ENCODE results near the gene TCOF1. TPM values are rescaled to one million over a fixed set of nuclear protein-coding genes. Genes with fewer than 3 reads are reported as not detected.

The TCOF1 gene
- total and polyA plus RNA-seq, 8 donors: 21.8 to 42.6 (median 31.1) TPM

DNA sequence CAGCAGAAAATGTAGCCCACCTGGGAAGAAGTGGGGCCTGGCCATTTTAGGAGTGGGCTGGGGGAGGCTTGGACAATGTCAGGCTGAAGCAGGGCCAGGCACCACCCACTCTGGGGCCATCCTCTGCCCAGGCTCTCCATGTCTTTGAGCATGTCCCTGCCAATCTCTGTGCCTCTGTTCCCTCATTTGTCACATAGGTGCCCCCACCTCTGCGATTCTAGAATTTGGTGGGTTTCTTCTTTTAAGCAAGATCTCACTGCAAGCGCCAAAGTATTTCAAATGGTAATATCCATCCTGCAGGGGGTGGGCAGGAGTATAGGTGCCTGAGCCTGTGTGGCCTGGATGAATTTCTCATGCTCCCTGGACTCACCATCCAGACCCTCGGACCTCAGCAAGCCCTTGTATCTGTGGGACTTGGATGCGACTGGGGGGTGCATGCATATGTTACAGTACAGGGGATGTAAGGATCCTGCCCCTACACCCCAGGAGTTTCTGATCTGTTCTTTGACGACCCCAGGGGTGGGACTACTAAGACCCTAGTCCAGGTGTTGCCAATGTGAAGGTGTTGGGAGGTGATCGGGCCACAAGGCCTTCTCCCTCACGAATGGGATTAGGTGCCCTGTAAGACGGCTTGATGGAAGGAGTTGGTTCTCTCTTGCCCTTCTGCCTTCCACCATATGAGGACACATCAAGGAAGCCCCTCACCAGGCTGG, 50.9 kb downstream of the TCOF1 start:
- peaks cover 0 to 54% of the 10 kb centered on the region in 2 donors for H3K36me3 ChIP-seq
- peak overlapping the region in 1 of 2 donors; percentile 60 for H3K4me3 ChIP-seq
- DNase-seq: no peak
- peak overlapping the region; percentile 92 to 97 for H3K27ac ChIP-seq
- intact Hi-C loops (cut with DNase I): no loop called here
- TF ChIP-seq, protein P1, sequence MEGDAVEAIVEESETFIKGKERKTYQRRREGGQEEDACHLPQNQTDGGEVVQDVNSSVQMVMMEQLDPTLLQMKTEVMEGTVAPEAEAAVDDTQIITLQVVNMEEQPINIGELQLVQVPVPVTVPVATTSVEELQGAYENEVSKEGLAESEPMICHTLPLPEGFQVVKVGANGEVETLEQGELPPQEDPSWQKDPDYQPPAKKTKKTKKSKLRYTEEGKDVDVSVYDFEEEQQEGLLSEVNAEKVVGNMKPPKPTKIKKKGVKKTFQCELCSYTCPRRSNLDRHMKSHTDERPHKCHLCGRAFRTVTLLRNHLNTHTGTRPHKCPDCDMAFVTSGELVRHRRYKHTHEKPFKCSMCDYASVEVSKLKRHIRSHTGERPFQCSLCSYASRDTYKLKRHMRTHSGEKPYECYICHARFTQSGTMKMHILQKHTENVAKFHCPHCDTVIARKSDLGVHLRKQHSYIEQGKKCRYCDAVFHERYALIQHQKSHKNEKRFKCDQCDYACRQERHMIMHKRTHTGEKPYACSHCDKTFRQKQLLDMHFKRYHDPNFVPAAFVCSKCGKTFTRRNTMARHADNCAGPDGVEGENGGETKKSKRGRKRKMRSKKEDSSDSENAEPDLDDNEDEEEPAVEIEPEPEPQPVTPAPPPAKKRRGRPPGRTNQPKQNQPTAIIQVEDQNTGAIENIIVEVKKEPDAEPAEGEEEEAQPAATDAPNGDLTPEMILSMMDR (IDR thresholded peaks at IDR 0.05): no peak
- ATAC-seq: no peak
- peaks cover 6 to 57% of the 10 kb centered on the region in 2 donors for H3K4me1 ChIP-seq
- no peaks in the 10 kb centered on the region for H3K27me3 ChIP-seq
- H3K9me3 ChIP-seq: no peaks in the 10 kb centered on the region

DNA sequence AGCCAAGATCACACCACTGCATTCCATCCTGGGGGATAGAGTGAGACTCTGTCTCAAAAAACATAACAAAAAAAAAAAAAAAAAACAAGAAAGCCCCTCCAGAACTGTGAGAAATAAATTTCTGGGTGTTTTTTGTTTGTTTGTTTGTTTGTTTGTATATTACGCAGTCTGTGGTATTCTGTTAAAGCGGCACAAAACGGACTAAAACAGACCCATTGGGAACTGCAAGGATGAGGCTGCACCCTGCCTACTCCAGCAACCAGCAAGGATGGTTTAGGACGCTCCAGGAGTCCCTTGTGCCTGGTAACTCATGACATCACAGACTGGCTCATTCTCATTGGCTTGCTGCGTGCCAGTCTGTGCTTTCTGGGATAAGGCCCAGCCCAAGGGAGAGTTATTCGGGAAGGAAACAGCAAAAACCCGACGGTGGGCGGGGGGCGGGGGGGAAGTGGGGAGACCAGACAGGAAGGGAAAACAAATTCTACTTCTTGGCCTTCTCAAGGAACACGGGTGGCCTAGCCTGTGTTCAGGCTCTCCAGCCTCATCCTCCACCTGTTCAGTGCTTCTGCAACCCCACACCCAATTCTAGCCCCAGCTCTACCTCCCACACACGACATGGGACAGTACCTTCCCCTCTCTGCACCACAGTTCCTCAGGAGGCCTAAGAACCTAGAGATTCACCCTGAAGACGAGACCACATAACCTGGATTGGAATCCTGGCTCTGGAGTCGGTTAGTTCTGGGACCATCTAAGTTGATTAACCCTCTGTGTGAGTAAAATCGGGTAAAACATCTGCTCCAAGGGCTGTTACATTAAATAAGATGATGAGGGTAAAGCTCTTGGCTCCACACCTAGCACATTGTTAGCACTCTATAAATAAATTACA, 52.4 kb downstream of the TCOF1 start:
- DNase-seq (peak in 3 of 4 donors; percentile 78 to 91 (median 88)), ATAC-seq (peak; percentile 75)
- Histone ChIP-seq H3K4me1 (peaks cover 6 to 60% of the 10 kb centered on the region in 2 donors), H3K4me3 (peak overlapping the region; percentile 48 to 60), H3K27ac (peak overlapping the region; percentile 92 to 97), H3K9me3 (no peaks in the 10 kb centered on the region), H3K27me3 (no peaks in the 10 kb centered on the region), H3K36me3 (peaks cover 0 to 39% of the 10 kb centered on the region in 2 donors)
- intact Hi-C loops (cut with DNase I): no loop called here
- TF ChIP-seq, protein P1 (IDR thresholded peaks at IDR 0.05): no peak

DNA sequence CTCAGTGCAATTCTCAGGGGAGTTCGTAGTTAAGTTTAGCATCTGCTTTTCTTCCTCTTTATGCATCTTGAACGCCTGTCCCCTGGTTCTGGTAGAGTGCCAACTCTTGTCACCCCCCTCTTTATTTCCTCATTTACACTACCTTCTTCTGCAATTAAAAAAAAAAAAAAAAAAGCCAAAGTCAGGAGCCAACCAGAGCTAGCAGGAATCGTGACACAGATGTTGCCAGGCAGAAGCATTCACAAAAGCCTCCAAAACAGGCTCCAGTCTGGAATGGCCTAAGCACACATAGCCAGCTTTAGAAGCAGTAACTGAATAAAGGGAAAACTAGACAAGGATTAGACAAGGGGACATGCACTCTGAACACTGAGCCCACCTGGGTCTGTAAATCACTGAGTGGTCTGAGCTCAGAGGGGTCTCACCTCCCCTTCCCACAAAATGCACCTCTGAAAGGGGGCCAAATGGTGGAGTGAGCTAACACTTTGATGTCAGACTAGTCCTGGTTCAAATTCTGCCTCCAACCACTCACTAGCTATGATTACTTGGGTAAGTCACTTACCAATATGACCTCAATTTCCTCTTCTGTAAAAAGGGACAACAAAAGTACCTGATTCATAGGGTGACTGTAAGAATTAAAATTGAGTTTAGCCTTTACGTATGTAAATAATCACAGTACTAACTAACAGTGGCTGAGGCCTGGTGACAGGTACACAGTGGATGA, 53.2 kb downstream of the TCOF1 start:
- TF ChIP-seq, protein P1 (IDR thresholded peaks at IDR 0.05): no peak
- peak overlapping the region; percentile 92 to 97 for H3K27ac ChIP-seq
- H3K36me3 ChIP-seq: peaks cover 0 to 31% of the 10 kb centered on the region in 2 donors
- H3K4me3 ChIP-seq: peak overlapping the region; percentile 48 to 60
- H3K4me1 ChIP-seq: peaks cover 6 to 60% of the 10 kb centered on the region in 2 donors
- peak; percentile 74 for ATAC-seq
- no peaks in the 10 kb centered on the region for H3K27me3 ChIP-seq
- intact Hi-C loops (cut with DNase I): no loop called here
- DNase-seq: peak in 3 of 4 donors; percentile 70 to 89 (median 76)
- H3K9me3 ChIP-seq: no peaks in the 10 kb centered on the region

DNA sequence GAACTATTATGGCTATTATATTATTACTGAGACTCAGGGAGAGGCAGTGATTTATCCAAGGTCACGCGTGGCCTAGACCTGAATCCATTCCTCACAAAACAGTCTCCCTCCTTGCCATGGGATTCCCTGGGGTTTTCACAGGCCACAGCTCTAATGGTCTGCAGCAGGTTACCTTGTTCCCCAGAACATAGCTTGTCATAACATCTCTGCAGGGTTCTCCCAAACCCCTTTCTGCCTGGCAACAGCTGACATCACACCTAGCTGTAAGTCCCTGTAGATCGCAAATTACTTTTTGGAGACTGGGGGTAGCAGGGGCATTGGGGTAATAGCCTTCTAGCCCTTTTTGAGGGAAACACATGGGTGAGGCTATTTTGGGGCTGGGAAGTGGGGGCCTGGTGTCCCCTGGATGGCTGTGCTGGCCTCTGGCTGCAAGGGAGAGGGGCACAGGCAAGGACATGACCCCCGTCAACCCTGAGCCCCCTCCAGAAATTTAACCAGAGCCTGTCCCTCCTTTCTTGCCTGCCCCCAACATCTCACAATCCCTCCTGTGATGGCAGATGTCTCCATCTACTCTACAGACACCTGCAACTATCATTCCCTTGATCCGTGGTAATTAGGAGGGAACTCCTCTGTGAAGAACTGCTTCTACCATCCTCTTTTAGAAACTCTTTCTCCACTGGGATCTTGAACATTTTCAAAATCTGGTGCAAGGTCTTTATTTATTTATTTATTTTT, 53.9 kb downstream of the TCOF1 start:
- Histone ChIP-seq H3K27ac (peak overlapping the region; percentile 92 to 97), H3K36me3 (peaks cover 0 to 24% of the 10 kb centered on the region in 2 donors), H3K4me1 (peaks cover 6 to 60% of the 10 kb centered on the region in 2 donors), H3K9me3 (no peaks in the 10 kb centered on the region), H3K27me3 (no peaks in the 10 kb centered on the region), H3K4me3 (peak overlapping the region; percentile 48 to 60)
- DNase-seq (peak in 2 of 4 donors; percentile 28 to 85), ATAC-seq (peak; percentile 50)
- TF ChIP-seq, protein P1 (IDR thresholded peaks at IDR 0.05): no peak
- intact Hi-C loops (cut with DNase I): no loop called here
